Activated CD8-positive, alpha-beta memory T cell treated with anti-CD3 and anti-CD28 coated beads for 1 hour (primary cell): ENCODE data around the gene CBX2.

Experiments used
- DNase-seq, 2 donors: peaks; one replicate each; pipeline ENCODE4 v3.0.0-alpha.2; 2020; ENCODE audit warnings: low read depth in 1 of 2; ENCODE audit errors: extremely low read depth in 1 of 2

CBX2 gene

DNA sequence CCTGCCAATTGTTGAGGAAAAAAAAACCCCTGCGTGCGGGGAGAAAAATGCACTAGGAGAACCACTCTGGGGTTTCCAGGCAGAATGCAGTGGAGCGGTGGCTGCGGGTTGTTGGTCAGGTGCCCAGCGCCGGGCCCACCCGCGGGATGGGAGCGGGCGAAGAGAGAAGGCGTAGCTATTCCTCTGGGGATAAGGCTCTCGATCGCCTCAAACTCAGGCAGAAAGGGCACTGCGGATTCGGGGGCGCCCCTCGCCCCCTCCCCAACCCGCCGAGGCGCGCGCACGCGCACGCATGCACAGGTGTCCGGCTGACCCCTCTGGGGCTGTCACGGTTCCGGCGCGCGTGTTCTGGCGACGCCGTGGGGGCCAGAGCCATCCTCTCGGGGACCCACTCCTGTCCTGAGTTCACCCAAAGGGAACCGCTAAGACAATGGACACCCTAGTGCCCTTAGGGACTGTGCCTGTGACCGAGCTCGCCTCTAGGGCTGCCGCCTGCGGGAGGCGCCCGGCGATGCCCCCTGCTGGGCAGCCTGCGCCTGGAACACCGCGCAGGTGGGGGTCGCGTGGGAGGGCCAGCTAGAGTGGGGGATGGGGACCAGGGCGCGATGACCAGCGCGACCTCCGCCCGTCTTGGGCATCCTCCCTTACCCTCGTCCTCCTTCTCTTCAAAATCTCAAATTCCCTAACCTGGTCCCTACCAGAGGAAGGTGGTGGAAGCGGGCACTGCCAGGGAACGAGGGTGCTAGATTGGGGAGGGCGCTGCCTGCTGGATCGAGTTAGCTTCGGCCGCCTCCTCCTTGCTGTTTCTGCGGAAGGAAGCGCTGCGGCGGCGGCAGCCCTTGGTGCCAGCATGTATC is 33.3 kb downstream of the CBX2 start:
- DNase-seq = no peak

DNA sequence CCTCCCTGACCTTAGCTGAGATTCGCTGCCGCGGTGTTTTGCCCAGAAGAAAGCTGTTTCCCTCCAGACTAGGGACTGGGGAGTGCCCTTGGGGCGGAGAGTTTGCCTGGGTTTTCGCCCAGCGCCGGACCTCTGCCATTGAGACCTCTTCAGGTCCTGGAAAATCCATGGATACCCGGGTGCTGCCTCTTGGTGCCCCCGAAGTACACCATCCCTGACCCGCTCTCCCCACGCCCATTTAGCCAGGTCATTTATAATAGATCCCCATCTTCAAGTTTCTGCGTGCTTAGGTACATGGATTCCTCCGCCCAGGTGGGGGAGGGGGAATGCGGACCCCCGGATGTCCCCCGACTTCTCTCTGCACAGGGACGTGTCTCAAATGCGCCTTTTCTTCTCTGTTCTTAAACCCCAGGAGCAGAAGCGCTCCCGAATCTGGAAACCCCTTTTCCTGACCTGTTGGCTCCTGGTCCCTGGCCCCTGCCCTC is 34.0 kb downstream of the CBX2 start:
- DNase-seq = no peak

DNA sequence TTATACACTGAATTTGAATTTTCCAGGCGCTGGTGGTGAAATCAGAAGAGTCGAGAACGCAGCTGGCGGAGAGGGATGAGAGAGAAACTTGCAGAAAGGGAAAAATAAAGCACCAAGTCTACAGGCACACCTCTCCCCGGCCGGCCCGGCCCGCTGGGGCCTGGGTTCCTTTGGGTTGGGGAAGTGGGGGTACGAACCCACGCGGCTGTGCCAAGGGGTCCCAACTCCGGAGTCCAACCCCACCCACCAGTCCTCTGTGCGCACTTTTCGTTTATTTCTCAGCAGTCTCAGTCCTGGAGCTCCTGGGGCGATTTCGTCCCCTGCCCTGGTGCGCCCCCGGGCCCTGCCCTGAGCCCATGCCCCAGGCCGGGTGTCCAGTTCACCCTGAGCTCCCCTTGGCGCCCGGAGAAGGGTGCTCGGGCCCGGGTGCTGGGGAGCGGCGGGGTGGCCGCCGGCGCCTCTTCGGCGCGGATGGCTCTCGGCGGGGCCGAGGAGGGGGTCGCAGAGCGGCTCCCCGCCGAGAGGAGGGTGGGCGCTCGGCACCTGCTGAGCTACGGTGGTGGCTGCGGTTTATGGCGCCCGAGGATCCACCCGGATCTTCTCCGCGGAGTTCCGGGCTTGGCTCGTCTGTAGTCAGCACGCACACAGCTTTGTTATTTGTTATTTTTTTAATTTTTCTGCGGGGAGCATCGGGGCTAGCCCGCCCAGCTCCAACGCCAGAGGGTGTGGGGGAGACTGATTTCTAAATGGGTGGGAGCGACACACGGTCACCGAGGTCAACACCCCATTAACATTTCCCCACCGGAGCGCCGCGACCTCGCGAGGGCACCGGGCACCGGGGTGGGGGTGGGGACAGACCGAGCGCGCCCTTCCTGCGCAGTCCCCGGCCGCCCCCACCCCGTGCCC is 34.7 kb downstream of the CBX2 start:
- no peak for DNase-seq

DNA sequence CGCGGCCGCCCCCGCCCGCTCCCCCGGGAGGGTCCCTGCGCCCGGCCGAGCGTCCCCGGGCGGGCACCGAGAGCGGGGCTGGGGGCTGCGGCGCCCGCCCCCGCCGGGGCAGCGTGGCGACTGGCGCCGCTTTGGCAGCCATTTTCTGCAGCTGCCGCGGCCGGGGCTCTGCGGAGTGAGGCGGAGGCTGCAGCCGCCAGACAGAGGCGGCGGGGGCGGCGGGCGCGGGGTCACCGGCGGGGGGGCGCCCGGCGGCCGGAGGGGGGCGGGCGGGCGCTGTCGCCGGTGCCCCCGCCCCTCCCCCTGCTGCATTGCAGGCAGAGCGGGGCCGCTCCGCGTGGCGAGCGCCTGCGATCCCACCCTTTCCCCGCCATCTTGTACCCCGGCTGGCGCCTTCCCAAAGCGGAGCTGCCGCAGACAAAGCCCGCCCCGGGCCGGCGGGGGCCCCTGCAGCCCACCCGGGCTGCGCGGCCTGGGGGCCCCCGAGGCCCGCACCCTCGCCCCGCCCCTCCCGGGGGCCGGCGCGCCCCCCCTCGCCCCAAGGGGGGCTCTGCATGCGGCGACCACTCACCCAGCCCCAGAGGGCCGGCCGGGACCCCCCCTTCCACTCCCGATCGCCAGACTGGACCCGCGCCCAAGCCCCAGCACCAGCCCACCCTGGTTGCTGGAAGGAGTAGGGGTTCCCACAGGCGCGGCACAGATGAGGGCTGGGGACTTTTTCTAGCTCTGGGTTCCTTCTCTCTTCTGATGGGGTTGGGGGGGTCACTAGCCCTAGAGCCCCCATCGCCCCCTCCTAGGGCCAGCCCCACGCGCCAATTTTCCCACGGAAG is 35.6 kb downstream of the CBX2 start:
- DNase-seq = no peak

DNA sequence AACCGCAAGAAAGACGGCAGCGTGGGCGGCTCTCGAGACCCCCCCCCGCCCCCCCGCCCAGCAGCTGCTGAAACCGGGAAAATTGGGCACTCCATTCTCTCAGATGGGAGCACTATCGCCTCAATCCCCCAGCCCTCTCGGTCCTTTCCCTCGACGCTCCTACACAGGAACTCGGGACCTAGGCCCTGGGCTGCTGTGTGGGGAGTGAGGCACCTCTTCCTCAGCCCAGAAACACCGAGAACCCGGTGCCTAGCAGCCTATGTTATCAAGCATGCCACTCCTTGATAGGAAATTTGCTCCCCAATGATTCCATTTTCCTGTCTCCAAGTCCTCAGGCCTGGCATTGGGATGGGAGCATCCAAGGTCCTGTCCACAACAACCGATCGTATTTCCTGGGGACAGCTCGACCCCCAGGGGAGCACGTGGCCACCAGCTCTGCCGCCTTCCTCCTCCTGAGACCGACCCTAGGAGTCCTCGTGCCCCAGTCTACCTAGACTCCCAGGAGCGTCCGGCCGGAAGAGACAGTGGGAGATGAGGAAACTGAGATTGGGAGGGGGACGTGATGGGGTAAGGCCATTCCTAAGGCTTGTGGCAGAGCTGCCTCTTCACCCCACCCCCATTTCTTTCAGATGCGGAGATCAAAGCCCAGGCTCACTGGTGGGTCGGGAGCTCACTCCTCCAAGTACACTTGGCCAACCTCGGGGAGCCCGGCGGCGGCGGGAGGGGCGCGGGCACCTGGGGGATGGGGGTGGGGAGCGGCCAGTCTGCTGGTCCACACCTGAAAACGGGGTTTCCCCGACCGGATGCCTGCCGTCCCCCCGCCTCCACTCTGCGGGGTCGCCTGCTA is 36.4 kb downstream of the CBX2 start:
- no peak for DNase-seq

DNA sequence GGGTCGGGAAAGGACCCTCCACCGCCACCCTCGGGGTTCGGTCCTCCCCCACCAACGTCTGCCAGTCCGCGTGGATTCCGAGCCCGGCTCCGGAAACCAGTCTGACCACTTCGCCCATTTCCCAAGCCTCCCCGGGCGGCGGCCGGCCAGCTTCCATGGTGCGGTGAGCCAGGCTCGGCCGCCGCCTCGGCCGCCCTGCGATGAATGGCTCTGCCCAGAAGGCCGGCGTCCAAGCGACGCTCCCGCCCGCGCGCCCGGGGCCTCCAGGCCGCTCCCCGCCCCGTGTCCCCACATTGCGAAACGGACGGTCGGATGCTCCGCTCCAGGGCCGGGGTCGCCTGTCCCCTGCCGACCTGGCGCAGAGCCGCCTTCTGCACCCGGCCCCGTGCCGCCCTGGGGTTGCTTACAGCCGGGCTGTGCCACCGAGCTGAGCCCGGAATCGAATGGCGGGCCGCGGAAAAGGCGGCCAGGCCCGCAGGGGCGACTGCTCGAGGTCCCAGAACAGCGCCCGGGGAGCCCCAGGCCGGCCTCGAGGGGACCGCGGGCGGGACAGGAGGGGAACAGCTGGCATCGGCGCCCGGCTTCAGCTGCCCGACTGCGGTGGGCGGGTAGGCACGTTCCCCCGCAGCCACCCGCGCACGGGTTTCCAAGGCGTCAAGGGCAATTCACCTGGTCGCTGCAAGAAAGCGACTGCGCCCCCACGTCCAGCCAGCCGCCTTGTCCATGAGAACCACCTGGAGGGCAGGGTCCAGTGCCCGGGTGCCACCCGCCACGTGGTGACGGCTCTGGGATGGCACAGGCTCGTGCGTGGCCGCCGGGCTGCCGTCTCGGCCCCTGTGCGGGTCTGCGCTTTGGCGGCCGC is 37.3 kb downstream of the CBX2 start:
- no peak for DNase-seq

DNA sequence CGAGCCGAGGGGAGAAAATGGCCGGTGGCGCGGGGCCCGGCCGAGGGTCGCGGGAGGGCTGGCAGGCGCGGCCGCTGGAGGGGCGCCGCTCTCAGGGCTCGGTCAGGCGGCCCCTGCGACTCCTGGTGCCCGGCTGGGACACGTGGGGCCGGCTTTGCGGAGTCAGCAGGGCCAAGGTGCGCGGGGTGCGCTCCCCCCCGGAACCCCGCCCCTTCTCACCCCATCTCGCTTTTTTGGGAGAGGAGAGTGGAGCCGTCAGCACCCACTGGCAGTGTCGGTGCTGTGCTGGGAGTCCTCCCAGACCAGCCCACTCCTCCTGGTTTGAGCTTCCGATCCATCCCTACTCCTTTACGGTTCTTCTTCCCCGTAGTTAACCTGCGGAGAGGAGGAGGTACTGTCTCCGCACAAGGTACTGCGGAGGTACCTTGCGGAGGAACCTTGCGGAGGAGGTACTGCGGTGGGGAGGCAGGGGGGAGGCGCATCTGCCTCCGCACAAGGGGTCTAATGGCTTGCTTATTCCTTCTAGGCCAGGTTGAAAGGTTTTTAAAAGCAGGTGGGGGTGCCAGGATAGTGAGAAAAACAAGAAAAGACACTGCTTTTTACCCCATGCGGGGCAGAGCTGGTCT is 38.0 kb downstream of the CBX2 start:
- DNase-seq = no peak

DNA sequence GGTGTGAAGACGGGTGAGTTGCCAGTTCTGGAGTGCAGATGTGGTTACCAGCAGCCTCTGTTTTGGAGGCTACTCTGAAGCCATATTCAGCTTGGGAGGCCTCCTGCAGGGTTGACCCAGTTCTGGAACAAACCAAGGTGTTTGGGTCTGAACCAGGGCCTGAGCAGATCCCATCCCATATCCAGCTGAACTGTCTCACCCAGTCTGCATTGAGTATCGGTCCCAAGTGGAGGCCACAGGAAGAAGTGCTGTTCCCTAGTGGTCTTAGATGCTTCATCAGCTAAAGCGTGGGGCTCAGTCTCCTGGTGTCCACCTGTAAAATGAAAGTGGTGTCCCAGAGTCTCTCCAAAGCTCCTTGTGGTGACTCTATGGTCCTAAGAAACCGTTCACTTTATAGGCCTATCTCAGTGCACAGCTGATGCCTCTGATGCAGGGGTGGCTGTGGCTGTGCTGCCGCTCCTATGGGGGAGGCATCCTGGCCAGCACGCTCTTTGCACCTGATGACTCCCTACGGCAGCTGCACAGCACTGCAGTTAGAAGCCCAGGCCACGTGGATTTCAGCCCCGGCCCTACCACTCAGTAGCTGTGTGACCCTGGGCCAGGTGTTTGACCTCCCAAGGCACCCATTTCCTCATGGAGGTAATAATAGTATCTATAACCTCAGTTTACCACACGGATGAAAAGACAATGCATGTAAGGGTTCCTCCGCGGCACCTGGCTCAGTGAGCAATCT is 40.2 kb downstream of the CBX2 start:
- no peak for DNase-seq

DNA sequence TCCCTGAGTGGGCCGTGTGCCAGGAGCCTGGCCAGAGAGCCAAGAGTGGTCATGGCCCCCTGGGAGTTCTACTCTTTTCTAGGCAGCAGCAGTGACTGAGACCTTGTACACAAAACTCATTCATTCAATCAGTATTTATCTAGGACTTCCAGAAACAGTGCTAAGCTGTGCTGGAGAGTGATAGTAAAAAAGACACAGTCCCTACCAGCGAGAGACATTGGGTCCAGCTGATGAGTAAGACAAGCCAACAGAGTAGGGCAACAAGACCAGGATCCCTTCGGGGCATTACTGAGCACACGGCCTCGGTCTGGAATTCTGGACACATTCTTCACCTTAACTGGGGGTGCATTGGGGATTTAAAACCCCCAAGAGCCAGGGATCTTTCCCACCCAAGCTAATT is 41.1 kb downstream of the CBX2 start:
- DNase-seq = no peak

DNA sequence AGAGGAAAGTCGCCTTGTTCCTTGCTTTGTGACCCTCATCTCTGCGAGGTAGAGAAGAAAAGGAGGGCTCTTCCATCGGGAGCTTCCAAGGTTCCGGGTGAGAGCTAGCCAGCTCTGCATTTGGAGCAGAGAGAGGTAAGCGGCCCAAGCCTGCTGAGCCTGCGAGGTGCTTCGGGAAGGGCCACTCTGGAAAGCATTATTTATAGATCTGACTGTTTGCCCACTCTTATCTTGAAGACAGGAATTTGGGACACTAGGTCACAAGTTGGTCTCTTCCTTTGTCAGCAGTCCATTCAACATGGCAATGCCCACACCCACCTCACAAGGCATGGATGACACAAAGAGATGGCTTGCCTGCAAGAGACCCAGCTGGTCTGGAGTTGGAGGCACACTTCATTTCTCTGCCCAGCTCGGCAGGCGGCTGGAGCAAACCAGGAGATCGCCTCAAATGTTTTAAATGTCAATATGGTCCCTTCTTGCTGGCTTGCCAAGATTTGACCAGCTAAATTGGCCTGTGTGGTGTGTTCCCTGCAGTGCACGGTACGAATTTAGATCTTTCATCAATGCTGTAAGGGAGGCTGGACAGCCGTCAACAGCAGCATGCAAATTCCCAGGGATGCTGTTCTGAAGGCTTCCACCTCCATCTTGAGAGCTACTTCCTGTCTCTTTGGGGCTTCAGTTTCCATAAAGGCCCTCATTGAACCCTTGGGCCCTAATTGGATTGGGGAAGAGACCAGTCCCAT is 41.8 kb downstream of the CBX2 start:
- no peak for DNase-seq

DNA sequence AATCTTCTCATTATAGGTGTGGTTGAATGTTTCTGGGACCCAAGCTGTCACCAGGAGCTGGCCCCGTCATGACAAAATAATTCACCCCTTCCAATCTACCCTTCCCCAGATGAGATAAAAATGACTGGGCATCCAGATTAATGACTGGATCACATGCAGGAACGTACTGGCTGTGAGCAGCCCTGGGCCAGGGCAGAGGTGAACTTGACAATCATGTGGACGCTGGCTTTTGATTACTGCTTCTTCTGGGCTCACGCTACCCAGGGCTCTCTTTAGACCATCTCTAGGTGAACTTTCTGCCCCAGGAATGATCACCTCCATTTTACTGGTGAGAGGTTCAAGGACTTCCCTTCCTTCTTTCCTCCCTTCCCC is 43.0 kb downstream of the CBX2 start:
- DNase-seq = no peak

DNA sequence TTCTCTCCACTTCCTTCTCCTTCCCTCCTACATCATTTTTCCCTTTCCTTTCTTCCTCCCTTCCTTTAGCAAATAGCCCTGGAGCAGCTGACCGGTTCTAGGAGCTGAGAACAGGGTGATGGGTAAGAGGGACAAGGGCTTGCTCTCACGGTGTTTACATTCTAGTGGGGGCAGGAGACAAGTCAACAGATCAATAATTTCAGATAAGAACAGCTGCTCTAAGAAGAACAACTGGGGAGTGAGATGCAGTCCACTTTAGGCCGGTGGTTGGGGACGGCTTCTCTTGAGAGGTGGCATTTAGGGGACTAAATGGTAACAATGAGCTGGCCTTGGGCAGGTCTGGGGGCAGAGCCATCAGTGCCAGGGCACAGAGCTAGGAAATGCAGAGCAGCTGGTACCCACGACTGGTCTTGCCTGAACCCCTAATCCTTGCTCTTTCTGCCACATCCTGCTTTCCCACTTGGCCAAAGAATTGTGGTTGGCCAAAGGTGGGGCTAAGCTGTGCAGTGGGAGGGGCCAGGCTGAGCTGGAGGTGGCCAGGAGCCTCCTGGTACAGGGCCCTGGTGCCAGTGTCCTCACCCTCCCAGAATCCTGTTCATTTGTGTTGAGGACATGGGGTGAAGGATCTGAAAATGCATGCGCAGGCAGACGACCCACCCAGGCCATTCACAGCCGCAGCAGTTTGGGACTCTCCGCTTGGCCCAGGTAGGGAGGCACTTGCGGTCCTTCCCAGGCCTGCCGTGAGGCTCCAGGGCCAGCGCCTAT is 43.6 kb downstream of the CBX2 start:
- DNase-seq = no peak

DNA sequence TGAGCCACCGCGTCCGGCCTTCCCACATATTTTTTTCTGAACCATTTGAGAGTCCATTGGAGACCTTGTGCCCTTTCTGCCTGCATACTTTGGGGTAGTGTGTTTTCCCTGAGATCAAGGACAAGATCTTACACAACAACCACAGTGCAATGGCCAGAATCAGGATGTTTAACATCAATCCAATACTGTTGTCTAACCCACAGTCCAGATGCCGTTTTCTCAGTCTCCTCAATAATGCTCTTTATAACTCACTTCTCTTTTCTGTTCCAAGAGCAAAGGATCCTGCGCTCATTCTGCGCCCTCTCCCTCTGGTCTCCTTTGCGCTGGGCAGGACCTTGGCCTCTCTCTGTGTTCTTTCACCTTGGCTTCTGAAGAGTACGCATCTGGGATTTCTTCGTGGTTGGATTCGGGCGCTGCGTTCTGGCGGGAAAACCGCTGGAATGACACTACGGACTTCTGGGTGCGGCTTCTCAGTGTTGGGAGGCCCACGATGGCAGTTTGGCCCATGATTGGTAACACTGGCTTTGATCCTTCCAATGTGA is 44.7 kb downstream of the CBX2 start:
- DNase-seq = no peak

DNA sequence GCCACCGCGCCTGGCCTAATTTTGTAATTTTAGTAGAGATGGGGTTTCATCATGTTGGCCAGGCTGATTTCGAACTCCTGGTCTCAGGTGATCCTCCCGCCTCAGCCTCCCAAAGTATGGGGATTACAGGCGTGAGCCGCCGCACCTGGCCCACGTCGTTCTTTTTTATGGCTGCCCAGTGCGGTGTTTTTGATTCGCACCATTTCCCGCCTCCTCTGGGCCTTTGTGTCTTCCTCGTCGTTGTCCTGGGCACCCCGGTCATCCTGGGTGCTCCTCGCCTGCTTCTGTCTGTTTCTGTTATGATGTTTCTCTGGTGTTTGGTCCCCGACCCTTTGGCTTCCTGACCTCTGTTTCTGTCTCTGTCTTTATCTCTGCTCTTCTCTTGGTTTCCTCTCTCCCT is 46.3 kb downstream of the CBX2 start:
- DNase-seq = no peak

DNA sequence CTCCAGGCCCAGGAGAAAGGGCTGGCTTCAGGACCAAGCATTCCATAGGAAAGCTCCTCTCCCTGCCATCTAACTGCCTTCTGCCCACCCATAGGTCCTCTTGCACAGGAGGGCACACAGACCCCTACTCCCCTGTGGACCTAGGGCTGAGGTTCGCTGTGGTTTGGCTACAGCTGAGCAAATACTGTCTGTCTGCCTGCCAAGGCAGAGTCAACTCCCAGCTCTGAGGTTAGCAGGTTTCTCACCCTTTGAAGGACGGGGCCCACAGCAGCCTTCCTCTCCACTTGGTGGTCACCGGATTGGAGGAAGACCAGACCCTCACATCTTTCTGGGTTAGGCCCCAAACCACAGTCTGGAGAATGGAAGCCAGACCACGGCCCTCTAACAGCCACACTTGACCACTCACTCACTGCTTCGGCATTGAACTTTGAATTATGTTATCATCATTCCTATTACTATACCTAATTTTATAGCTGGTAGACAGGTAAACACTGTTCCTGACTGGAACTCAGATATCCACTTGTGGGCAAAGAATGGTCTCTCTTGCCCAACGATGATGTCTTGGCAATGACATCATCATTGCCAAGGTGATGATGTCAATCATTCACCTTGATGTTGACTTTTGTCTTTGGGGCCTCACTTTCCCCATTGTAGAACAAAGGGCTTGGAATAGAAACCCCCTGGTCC is 47.1 kb downstream of the CBX2 start:
- DNase-seq = no peak

DNA sequence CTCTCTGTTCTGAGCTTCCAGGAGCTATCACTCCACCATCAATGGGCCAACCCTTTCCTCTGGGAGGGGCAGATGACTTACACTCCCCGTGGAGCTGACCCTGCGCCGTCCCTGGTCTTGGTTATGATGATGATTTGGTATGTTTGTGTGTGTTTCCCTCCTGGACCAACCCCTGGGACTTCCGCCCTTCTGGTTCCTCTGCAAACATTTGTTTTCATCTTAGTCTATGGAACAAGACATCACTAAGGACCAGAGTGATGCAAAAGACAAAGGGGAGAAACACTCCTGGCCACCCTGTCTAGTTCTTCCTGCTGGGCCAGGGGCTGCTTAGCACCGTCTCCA is 47.6 kb downstream of the CBX2 start:
- DNase-seq = no peak
